Uterus (tissue), 2 donors: ENCODE measurements around the gene PACRG.

ENCODE experiments used
- POLR2A ChIP-seq, 2 donors: fragments of 450-650 bp; IDR thresholded peaks; one replicate each; pipeline ENCODE4 v1.6.1; 2016; ENCODE audit warnings: antibody characterized with exemption in 2 of 2, mild to moderate bottlenecking in 1 of 2, moderate library complexity in 1 of 2
- TF ChIP-seq, protein P1 (sequence below), 4 experiments: fragments of 200-600 bp in 2 of 4; fragments of 450-650 bp in 2 of 4; sonication (generic) in 2 of 4; IDR thresholded peaks; one replicate each; pipeline ENCODE4 v1.5.1; 2016 to 2019; ENCODE audit warnings: antibody characterized with exemption in 4 of 4, mild to moderate bottlenecking in 2 of 4, moderate library complexity in 1 of 4

- TF ChIP-seq, protein P1, sequence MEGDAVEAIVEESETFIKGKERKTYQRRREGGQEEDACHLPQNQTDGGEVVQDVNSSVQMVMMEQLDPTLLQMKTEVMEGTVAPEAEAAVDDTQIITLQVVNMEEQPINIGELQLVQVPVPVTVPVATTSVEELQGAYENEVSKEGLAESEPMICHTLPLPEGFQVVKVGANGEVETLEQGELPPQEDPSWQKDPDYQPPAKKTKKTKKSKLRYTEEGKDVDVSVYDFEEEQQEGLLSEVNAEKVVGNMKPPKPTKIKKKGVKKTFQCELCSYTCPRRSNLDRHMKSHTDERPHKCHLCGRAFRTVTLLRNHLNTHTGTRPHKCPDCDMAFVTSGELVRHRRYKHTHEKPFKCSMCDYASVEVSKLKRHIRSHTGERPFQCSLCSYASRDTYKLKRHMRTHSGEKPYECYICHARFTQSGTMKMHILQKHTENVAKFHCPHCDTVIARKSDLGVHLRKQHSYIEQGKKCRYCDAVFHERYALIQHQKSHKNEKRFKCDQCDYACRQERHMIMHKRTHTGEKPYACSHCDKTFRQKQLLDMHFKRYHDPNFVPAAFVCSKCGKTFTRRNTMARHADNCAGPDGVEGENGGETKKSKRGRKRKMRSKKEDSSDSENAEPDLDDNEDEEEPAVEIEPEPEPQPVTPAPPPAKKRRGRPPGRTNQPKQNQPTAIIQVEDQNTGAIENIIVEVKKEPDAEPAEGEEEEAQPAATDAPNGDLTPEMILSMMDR (IDR thresholded peaks at IDR 0.05), result no peak
- no peak for TF ChIP-seq POLR2A (IDR thresholded peaks at IDR 0.05)
Observed at GRCh38 chr6:162728706-162729105, 932 bp downstream of the PACRG start.
